NCI-H2227 treated with DMSO at 0.1 percent for 48 hours (cell line): ENCODE results near the gene OSBPL10.
"Not testable (repeated sequence)": the region's sequence is repeated elsewhere in the genome, so short reads cannot be mapped to it uniquely, and the experiment has no call there.

Source experiments
- DNase-seq: peaks from one replicate; lab custom pipeline; 2025; lab: John Stamatoyannopoulos, UW

Gene OSBPL10

GRCh38 chr3:31813197-31813596 is 167.9 kb downstream of the OSBPL10 start:
- DNase-seq = no peak

DNA sequence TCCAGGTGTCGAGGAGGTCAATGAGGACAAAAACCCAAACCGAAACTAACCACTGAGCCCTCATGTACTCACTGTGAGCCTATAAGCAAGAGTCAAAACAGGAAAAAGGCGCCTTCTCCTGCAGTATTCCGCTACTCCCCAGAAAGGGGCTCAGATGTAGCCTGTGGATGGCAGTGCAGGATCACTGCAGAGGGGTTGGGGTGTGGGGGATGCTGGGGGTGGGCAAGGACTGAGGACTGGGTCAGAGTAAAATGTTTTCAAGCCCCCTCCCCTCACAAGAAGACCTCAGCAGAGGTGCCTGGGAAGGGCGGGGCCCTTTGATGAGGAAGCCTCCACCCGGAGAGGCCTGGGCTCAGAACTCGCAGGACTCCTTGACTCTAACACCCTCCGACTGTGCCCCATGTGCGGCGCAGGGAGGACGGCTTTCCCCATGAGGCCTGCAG is 170.1 kb downstream of the OSBPL10 start:
- DNase-seq = no peak

- DNase-seq = no peak
These were observed 172.8 kb downstream of the OSBPL10 start for GRCh38 chr3:31808143-31808720.

- no peak for DNase-seq
These were observed 176.6 kb downstream of the OSBPL10 start for GRCh38 chr3:31804251-31805051.

DNA sequence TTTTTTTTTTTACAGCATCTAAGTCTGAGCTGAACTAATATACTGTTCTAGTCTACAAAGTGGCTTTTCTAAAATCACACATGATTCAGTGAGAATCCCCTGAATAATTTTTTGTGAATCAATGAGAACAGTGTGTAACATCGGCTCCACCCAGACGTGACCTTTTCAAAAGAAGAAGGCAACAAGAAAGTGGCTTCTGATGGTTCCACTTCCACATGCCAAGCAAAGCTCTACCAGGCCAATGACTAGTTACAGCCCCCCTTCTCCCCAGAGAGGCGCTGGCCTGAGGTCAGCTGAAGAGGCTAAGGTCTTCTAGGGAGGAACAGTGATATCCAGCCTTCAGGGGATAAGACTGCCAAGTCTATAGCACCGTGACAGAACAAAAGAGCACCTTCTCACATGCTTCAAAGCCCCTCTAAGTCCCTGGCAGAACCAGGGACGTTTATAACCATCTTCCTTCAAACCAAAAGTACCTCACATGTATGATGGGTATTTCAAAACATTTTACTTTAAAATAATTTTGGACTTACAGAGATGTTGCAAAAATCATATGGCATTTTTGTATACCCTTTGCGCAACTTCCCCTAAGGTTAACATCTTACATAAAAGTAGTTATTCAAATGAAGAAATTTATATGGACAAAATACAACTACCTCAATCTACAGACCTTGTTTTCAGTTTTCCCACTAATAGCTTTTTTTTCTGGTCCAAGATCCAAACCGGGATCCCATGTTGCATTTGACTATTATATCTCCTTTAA is 177.9 kb downstream of the OSBPL10 start:
- no peak for DNase-seq

DNA sequence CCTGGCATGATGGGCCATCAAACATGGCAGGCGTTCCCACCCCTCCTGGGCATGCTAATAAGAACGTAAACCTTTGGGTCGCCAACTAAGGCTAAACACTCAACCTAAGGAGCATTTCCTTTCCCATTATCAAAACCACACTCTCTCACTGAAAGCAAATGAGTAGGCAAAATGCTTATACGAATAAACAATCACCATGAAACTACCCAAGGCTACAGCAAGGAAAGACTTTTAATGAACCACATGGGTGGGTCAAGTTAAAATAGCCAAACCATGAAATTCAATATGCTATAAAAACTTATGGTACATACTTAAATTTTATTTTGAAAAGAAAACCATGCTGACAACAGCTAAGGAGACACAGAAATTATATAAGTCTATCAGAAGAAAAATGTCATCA is 180.6 kb downstream of the OSBPL10 start:
- DNase-seq = no peak

DNA sequence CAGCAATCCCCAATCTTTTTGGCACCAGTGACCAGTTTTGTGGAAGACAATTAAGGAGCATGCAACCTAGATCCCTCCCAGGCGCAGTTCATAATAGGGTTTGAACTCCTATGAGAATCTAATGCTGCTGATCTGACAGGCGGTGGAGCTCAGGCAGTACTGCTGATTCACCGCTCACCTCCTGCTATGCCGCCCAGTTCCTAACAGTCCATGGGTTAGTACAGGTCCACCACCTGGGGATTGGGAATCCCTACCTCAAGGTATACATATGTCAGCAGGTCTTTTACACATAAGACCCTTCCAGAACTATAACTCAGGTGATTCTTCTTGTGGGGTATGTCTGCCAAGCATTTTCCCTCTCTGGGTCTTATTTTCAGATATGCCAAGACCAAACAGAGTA is 182.2 kb downstream of the OSBPL10 start:
- DNase-seq = no peak

- DNase-seq = no peak
These were observed 187.2 kb downstream of the OSBPL10 start for GRCh38 chr3:31793821-31794220.

DNA sequence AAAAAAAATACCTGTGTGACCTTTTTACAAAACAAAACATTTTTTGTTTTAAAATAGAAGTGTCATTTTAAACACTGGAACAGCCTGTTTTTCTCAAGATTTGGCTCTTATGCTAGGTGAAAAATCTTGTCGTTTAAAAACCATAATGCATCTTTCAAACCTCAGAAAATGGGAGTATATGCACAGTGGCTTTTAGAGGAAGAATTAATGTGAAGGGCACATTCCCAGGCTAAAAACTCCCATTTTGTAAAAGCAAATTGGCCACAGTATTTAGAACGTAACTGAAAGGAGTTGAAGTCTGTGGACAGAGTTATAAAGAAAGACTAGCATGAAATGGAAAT is 190.0 kb downstream of the OSBPL10 start:
- no peak for DNase-seq

GRCh38 chr3:31790193-31791089 is 190.6 kb downstream of the OSBPL10 start:
- no peak for DNase-seq

- DNase-seq = no peak
These were observed 191.6 kb downstream of the OSBPL10 start for GRCh38 chr3:31789429-31789828.

DNA sequence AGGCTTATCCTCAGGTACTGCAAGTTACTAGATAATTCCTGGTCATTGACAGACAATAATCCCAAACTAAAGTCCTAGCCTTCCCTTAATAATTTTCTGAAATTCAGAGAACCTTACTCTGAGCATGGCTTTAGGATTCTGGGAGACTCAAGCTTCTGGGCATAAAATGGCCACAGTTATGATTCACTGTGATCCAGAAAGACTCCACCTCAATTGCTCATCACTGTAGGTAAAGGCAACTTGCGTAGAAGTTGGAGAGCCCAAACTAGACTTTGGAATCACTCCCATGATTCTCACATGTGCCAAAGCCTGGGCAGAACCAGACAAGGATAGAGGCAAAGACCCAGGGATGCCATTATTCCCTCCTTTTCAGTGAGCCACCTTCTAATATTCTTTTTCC is 195.3 kb downstream of the OSBPL10 start:
- no peak for DNase-seq

GRCh38 chr3:31785286-31785685 is 195.8 kb downstream of the OSBPL10 start:
- no peak for DNase-seq

GRCh38 chr3:31783851-31784250 is 197.2 kb downstream of the OSBPL10 start:
- DNase-seq = not testable (repeated sequence)

- not testable (repeated sequence) for DNase-seq
These were observed 198.8 kb downstream of the OSBPL10 start for GRCh38 chr3:31782306-31782705.

- DNase-seq = no peak
These were observed 201.5 kb downstream of the OSBPL10 start for GRCh38 chr3:31779514-31779913.

DNA sequence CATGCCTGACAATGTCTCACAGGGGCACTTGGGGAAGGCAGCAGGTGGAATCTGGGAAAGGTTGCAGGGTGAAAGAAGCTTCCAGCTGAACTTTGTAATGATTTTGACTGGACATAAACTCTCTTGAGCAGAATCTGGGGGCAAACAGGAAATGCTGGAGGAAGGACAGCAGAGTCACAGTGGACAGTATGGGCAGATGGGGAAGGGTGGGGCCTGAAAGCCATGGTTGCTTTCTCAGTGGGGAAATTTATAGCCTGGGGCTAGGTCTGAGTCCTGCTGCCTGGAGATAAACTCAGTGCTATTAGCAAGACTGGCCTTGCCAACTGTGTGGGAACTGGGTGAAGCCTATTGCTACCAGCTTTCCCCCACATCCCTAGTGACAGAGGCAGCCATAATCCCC is 203.2 kb downstream of the OSBPL10 start:
- DNase-seq = no peak

DNA sequence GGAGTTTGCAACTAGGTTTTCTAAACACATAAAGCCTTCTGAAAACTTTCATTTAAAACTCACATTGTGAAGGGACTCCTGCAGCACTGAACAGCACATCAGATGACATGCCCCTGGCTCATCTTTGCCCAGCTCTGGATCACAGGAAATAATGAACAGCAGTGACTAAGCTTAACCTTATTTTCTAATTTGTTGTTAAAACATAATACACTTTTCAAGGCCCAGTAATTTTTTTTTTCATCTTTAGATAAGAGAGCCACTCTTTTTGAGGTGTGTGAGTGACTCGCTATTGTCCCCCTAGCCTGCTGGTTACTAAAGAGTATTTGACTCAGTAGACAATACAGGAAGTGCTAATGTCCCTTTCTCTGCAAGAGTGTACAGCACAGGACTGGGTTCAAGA is 204.0 kb downstream of the OSBPL10 start:
- no peak for DNase-seq

DNA sequence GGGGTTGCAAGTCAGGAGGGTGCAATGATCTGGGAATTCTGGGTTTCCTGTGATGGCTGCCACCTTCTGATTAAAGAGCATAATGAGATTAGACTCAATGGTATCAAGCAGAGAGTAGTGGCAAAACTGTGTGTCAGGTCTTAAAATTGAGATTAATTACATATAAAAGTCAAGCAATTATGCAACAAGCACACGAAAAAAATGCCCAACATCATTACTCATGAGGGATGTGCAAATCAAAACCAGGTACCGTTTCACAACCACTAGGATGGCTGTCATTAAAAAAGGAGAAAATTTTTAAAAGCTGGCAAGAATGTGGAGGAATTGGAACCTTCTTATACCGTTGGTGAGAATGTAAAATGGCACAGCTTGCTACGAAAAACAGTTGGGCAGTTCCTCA is 205.0 kb downstream of the OSBPL10 start:
- DNase-seq = no peak

- DNase-seq = no peak
These were observed 205.7 kb downstream of the OSBPL10 start for GRCh38 chr3:31775383-31775782.

GRCh38 chr3:31772758-31773473 is 208.1 kb downstream of the OSBPL10 start:
- DNase-seq = no peak
